Measurements from ENCODE around the gene SIK2. TPM values are rescaled to one million over a fixed set of nuclear protein-coding genes. Genes with fewer than 3 reads are reported as not detected.
"Not testable (repeated sequence)": the region's sequence is repeated elsewhere in the genome, so short reads cannot be mapped to it uniquely, and the experiment has no call there.

SIK2 gene
- total and polyA plus RNA-seq, 2 donors (not counting 1 experiment from before 2014, with no cell fraction given): 4.9 to 21.8 TPM

DNA sequence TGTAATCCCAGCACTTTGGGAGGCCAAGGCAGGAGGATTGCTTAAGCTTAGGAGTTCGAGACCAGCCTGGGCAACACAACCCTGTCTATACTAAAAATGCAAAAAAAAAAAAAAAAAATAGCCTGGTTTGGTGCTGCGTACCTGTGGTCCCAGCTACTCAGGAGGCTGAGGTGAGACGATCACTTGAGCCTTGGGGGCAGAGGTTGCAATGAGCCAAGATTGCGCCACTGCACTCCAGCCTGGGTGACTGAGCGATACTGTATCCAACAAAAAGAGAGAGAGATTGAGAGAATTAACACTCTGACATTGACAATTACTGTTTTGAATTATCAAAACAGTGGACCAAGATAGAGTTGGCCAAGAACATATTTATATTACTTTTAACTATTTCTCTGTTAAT is 53.7 kb downstream of the SIK2 start:
- H3K4me1 ChIP-seq (ENCODE audit: control insufficient read depth in 2 of 2, insufficient read depth in 2 of 2, low read length in 2 of 2): no peaks in the 10 kb centered on the region
- H3K9ac ChIP-seq (ENCODE audit: low read length): no peak overlapping the region
- POLR2A ChIA-PET: no interaction called here
- no peak overlapping the region for H3K4me3 ChIP-seq (ENCODE audit: control extremely low read depth in 1 of 5, extremely low read depth in 1 of 5, insufficient read depth in 1 of 5, low read depth in 2 of 5, low read length in 4 of 5)
- H3K27ac ChIP-seq (ENCODE audit: low read length in 2 of 2): no peak overlapping the region
- H3K4me2 ChIP-seq (replicated peaks; ENCODE audit: low read depth, low read length, poor library complexity, severe bottlenecking): no peak overlapping the region
- peaks cover 3% of the 10 kb centered on the region for H3K4me1 Mint-ChIP-seq
- 100% methylated on average over 2 of the region's 5 CpGs for WGBS (ENCODE audit: insufficient coverage)
- DNase-seq (no peak), ATAC-seq (ENCODE audit: low read depth) (no peak)
- no peaks in the 10 kb centered on the region for H3K27me3 ChIP-seq (replicated peaks in 1 of 4; ENCODE audit: control extremely low read depth in 1 of 4, control insufficient read depth in 3 of 4, insufficient read depth in 4 of 4, low read length in 3 of 4)
- no peaks in the 10 kb centered on the region for H3K27me3 Mint-ChIP-seq
- peaks cover 3% of the 10 kb centered on the region for H3K79me2 ChIP-seq (ENCODE audit: control insufficient read depth, insufficient read depth, low read length)
- H3K36me3 ChIP-seq (replicated peaks in 1 of 2; ENCODE audit: control extremely low read depth in 1 of 2, control insufficient read depth in 1 of 2, extremely low read depth in 1 of 2, insufficient read depth in 2 of 2, low read length in 1 of 2): peaks cover 0 to 4% of the 10 kb centered on the region in 2 experiments
- TF ChIP-seq, protein P1, sequence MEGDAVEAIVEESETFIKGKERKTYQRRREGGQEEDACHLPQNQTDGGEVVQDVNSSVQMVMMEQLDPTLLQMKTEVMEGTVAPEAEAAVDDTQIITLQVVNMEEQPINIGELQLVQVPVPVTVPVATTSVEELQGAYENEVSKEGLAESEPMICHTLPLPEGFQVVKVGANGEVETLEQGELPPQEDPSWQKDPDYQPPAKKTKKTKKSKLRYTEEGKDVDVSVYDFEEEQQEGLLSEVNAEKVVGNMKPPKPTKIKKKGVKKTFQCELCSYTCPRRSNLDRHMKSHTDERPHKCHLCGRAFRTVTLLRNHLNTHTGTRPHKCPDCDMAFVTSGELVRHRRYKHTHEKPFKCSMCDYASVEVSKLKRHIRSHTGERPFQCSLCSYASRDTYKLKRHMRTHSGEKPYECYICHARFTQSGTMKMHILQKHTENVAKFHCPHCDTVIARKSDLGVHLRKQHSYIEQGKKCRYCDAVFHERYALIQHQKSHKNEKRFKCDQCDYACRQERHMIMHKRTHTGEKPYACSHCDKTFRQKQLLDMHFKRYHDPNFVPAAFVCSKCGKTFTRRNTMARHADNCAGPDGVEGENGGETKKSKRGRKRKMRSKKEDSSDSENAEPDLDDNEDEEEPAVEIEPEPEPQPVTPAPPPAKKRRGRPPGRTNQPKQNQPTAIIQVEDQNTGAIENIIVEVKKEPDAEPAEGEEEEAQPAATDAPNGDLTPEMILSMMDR (IDR thresholded peaks at IDR 0.05): no peak
- TF ChIP-seq EZH2 (IDR thresholded peaks at IDR 0.05; ENCODE audit: borderline replicate concordance, insufficient read depth, low read depth, low read length, poor library complexity, severe bottlenecking): no peak
- no peak overlapping the region for H2AFZ ChIP-seq (ENCODE audit: insufficient read depth, low read depth, low read length, poor library complexity, severe bottlenecking)
- no peaks in the 10 kb centered on the region for H3K9me3 ChIP-seq (ENCODE audit: control extremely low read depth in 1 of 3, control insufficient read depth in 2 of 3, insufficient read depth in 1 of 3, low read length in 2 of 3)
- intact Hi-C loops (cut with micrococcal nuclease): no loop called here
- CTCF ChIA-PET: no interaction called here
- H3K9me3 Mint-ChIP-seq (ENCODE audit: insufficient read depth): no peaks in the 10 kb centered on the region
- no peaks in the 10 kb centered on the region for H4K20me1 ChIP-seq (ENCODE audit: control insufficient read depth, insufficient read depth, low read length, poor library complexity, severe bottlenecking)
- no peak overlapping the region for H3K27ac Mint-ChIP-seq
- H3K4me3 Mint-ChIP-seq: no peak overlapping the region

DNA sequence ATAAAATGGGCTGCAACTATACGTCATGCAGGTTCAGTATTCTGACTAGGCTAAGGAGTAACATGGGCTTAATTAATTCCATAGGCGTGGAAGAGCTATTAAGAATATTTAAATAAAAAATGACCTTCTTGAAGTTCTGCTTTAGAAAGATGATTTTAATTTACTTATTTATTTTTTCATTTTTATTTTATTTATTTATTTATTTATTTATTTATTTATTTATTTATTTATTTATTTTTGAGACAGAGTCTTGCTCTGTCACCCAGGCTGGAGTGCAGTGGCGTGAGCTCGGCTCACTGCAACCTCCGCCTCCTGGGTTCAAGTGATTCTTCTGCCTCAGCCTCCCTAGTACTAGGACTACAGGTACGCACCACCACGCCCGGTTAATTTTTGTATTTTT is 55.7 kb downstream of the SIK2 start:
- H3K4me3 Mint-ChIP-seq; POLR2A ChIA-PET; H3K4me3 ChIP-seq (ENCODE audit: control extremely low read depth in 1 of 5, extremely low read depth in 1 of 5, insufficient read depth in 1 of 5, low read depth in 2 of 5, low read length in 4 of 5); H3K27ac ChIP-seq (ENCODE audit: low read length in 2 of 2); H3K27me3 Mint-ChIP-seq; H4K20me1 ChIP-seq (ENCODE audit: control insufficient read depth, insufficient read depth, low read length, poor library complexity, severe bottlenecking); DNase-seq; H3K79me2 ChIP-seq (ENCODE audit: control insufficient read depth, insufficient read depth, low read length); H3K4me1 Mint-ChIP-seq; H3K27ac Mint-ChIP-seq; H3K9ac ChIP-seq (ENCODE audit: low read length); H3K36me3 ChIP-seq (replicated peaks in 1 of 2; ENCODE audit: control extremely low read depth in 1 of 2, control insufficient read depth in 1 of 2, extremely low read depth in 1 of 2, insufficient read depth in 2 of 2, low read length in 1 of 2); H2AFZ ChIP-seq (ENCODE audit: insufficient read depth, low read depth, low read length, poor library complexity, severe bottlenecking); H3K4me2 ChIP-seq (replicated peaks; ENCODE audit: low read depth, low read length, poor library complexity, severe bottlenecking); H3K4me1 ChIP-seq (ENCODE audit: control insufficient read depth in 2 of 2, insufficient read depth in 2 of 2, low read length in 2 of 2); CTCF ChIA-PET; H3K9me3 Mint-ChIP-seq (ENCODE audit: insufficient read depth); H3K9me3 ChIP-seq (ENCODE audit: control extremely low read depth in 1 of 3, control insufficient read depth in 2 of 3, insufficient read depth in 1 of 3, low read length in 2 of 3); ATAC-seq (ENCODE audit: low read depth); H3K27me3 ChIP-seq (replicated peaks in 1 of 4; ENCODE audit: control extremely low read depth in 1 of 4, control insufficient read depth in 3 of 4, insufficient read depth in 4 of 4, low read length in 3 of 4); intact Hi-C loops (cut with micrococcal nuclease): not testable (repeated sequence)
- WGBS (ENCODE audit: insufficient coverage): 100% methylated on average over 2 of the region's 8 CpGs

DNA sequence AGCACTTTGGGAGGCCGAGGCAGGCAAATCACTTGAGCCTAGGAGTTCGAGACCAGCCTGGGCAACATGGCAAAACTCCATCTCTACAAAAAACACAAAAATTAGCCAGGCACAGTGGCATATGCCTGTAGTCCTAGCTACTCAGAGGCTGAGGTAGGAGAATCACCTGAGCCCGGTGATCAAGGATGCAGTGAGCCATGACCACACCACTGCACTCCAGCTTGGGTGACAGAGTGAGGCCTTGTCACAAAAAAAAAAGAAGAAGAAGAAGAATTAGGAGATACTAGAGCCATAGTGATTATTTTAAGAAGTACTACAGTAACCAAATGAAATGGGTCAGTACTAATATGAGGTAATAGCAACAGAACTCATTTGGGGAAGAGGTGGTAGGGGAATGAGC is 56.2 kb downstream of the SIK2 start:
- H3K27ac ChIP-seq (ENCODE audit: low read length in 2 of 2); ATAC-seq (ENCODE audit: low read depth); DNase-seq; H3K9ac ChIP-seq (ENCODE audit: low read length); intact Hi-C loops (cut with micrococcal nuclease); H2AFZ ChIP-seq (ENCODE audit: insufficient read depth, low read depth, low read length, poor library complexity, severe bottlenecking); H4K20me1 ChIP-seq (ENCODE audit: control insufficient read depth, insufficient read depth, low read length, poor library complexity, severe bottlenecking); H3K4me1 Mint-ChIP-seq; H3K9me3 ChIP-seq (ENCODE audit: control extremely low read depth in 1 of 3, control insufficient read depth in 2 of 3, insufficient read depth in 1 of 3, low read length in 2 of 3); H3K4me2 ChIP-seq (replicated peaks; ENCODE audit: low read depth, low read length, poor library complexity, severe bottlenecking); H3K36me3 ChIP-seq (replicated peaks in 1 of 2; ENCODE audit: control extremely low read depth in 1 of 2, control insufficient read depth in 1 of 2, extremely low read depth in 1 of 2, insufficient read depth in 2 of 2, low read length in 1 of 2); CTCF ChIA-PET; H3K27me3 ChIP-seq (replicated peaks in 1 of 4; ENCODE audit: control extremely low read depth in 1 of 4, control insufficient read depth in 3 of 4, insufficient read depth in 4 of 4, low read length in 3 of 4); POLR2A ChIA-PET; H3K4me1 ChIP-seq (ENCODE audit: control insufficient read depth in 2 of 2, insufficient read depth in 2 of 2, low read length in 2 of 2); H3K9me3 Mint-ChIP-seq (ENCODE audit: insufficient read depth); H3K4me3 ChIP-seq (ENCODE audit: control extremely low read depth in 1 of 5, extremely low read depth in 1 of 5, insufficient read depth in 1 of 5, low read depth in 2 of 5, low read length in 4 of 5); H3K27me3 Mint-ChIP-seq; H3K27ac Mint-ChIP-seq; H3K4me3 Mint-ChIP-seq: not testable (repeated sequence)
- 100% methylated on average over 1 of the region's 3 CpGs for WGBS (ENCODE audit: insufficient coverage)
- H3K79me2 ChIP-seq (ENCODE audit: control insufficient read depth, insufficient read depth, low read length): peaks cover 16% of the 10 kb centered on the region
